Activated CD4-positive, alpha-beta memory T cell treated with anti-CD3 and anti-CD28 coated beads for 36 hours (primary cell): ENCODE measurements around the gene IQCB1. TPM values are rescaled to one million over a fixed set of nuclear protein-coding genes. Genes with fewer than 3 reads are reported as not detected.
A peak's percentile ranks its signal among the peaks of the same experiment; 100 is the strongest.

Experiments
- CTCF ChIA-PET: fragments of 350-600 bp; sonication (Branson Sonifier 250); formaldehyde crosslinking; loops from one replicate; lab custom pipeline; 2021; ENCODE audit warnings: antibody characterized with exemption, inconsistent platforms; lab: Charles Lee
- POLR2A ChIA-PET: fragments of 350-600 bp; sonication (Branson Sonifier 250); formaldehyde crosslinking; loops from one replicate; lab custom pipeline; 2021; ENCODE audit warnings: antibody characterized with exemption; lab: Charles Lee
- DNase-seq: peaks from one replicate; pipeline ENCODE4 v3.0.0-alpha.2; 2020
- H3K27ac Mint-ChIP-seq: one replicate; pipeline ENCODE4 v1.8.0; 2021; ENCODE audit warnings: mixed read lengths
- H3K27me3 Mint-ChIP-seq: one replicate; pipeline ENCODE4 v1.8.0; 2021; ENCODE audit warnings: mixed read lengths
- H3K36me3 Mint-ChIP-seq: one replicate; pipeline ENCODE4 v1.8.0; 2021; ENCODE audit warnings: mixed read lengths
- H3K4me1 Mint-ChIP-seq: one replicate; pipeline ENCODE4 v1.8.0; 2021; ENCODE audit warnings: low read depth, mixed read lengths
- H3K4me3 Mint-ChIP-seq: one replicate; pipeline ENCODE4 v1.8.0; 2021; ENCODE audit warnings: mild to moderate bottlenecking, mixed read lengths
- H3K9me3 Mint-ChIP-seq: one replicate; pipeline ENCODE4 v1.8.0; 2021; ENCODE audit warnings: mixed read lengths
- intact Hi-C: fragments of 100-400 bp; cut with micrococcal nuclease; formaldehyde crosslinking; loops from one replicate; pipeline ENCODE4 v1.15.1; 2023
- total RNA-seq, 2 experiments: library from RNA; stranded (reverse); gene quantifications; one replicate each; pipeline ENCODE4 v1.2.3, GENCODE V29; 2021

Gene IQCB1
- total RNA-seq, 2 experiments from 2014 or later, result 36.8 to 37.3 TPM

- Mint-ChIP-seq H3K27me3 (no peaks in the 10 kb centered on the region), H3K9me3 (peaks cover 9% of the 10 kb centered on the region), H3K27ac (no peak overlapping the region), H3K4me3 (no peak overlapping the region), H3K4me1 (peaks cover 48% of the 10 kb centered on the region), H3K36me3 (peaks cover 10% of the 10 kb centered on the region)
- ChIA-PET POLR2A (no interaction called here), CTCF (no interaction called here)
- no peak for DNase-seq
- intact Hi-C loops, result loop anchor here (5.0 kb wide), 3 partner anchors 355 to 630 kb away; no protein-coding TSS in a partner anchor
These were observed 97.2 kb downstream of the IQCB1 start for GRCh38 chr3:121737644-121738043.

- H3K27me3 Mint-ChIP-seq, result no peaks in the 10 kb centered on the region
- H3K9me3 Mint-ChIP-seq, result no peaks in the 10 kb centered on the region
- peaks cover 4% of the 10 kb centered on the region for H3K36me3 Mint-ChIP-seq
- H3K4me1 Mint-ChIP-seq, result peaks cover 48% of the 10 kb centered on the region
- ChIA-PET CTCF (interaction anchor here (0.8 kb wide), 1 partner anchor 13 kb away, joined by 4 read pairs; no protein-coding TSS in a partner anchor), POLR2A (interaction anchor here (1.0 to 1.6 kb wide), 2 partner anchors 14 to 368 kb away, joined by 3 to 8 read pairs; partner anchors contain the start of gene GOLGB1)
- DNase-seq, result peak; percentile 40
- no peak overlapping the region for H3K27ac Mint-ChIP-seq
- intact Hi-C loops, result loop anchor here (5.0 kb wide), 3 partner anchors 356 to 631 kb away; no protein-coding TSS in a partner anchor
- no peak overlapping the region for H3K4me3 Mint-ChIP-seq
These were observed 98.7 kb downstream of the IQCB1 start for GRCh38 chr3:121736112-121736511.

GRCh38 chr3:121735047-121735696 is 99.7 kb downstream of the IQCB1 start:
- DNase-seq, result no peak
- no peaks in the 10 kb centered on the region for H3K27me3 Mint-ChIP-seq
- H3K4me1 Mint-ChIP-seq, result peaks cover 46% of the 10 kb centered on the region
- H3K27ac Mint-ChIP-seq, result peak overlapping the region; percentile 28
- intact Hi-C loops, result loop anchor here (1.0 to 5.0 kb wide), 7 partner anchors 14 to 748 kb away; partner anchors contain the start of genes GOLGB1 and HCLS1
- CTCF ChIA-PET, result interaction anchor here (0.8 kb wide), 1 partner anchor 14 kb away, joined by 4 read pairs; no protein-coding TSS in a partner anchor
- H3K9me3 Mint-ChIP-seq, result no peaks in the 10 kb centered on the region
- H3K36me3 Mint-ChIP-seq, result peaks cover 4% of the 10 kb centered on the region
- H3K4me3 Mint-ChIP-seq, result no peak overlapping the region
- POLR2A ChIA-PET, result interaction anchor here (1.0 to 1.6 kb wide), 2 partner anchors 15 to 369 kb away, joined by 3 to 8 read pairs; partner anchors contain the start of gene GOLGB1

- CTCF ChIA-PET, result no interaction called here
- DNase-seq, result no peak
- no peaks in the 10 kb centered on the region for H3K9me3 Mint-ChIP-seq
- intact Hi-C loops, result no loop called here
- no peaks in the 10 kb centered on the region for H3K27me3 Mint-ChIP-seq
- no peak overlapping the region for H3K4me3 Mint-ChIP-seq
- H3K27ac Mint-ChIP-seq, result no peak overlapping the region
- POLR2A ChIA-PET, result no interaction called here
- H3K36me3 Mint-ChIP-seq, result peaks cover 13% of the 10 kb centered on the region
- peaks cover 26% of the 10 kb centered on the region for H3K4me1 Mint-ChIP-seq
These were observed 103.7 kb downstream of the IQCB1 start for GRCh38 chr3:121730940-121731687.

- no peaks in the 10 kb centered on the region for H3K27me3 Mint-ChIP-seq
- ChIA-PET CTCF (no interaction called here), POLR2A (no interaction called here)
- H3K36me3 Mint-ChIP-seq, result peaks cover 54% of the 10 kb centered on the region
- H3K27ac Mint-ChIP-seq, result no peak overlapping the region
- DNase-seq, result no peak
- H3K4me1 Mint-ChIP-seq, result no peaks in the 10 kb centered on the region
- H3K4me3 Mint-ChIP-seq, result no peak overlapping the region
- intact Hi-C loops, result no loop called here
- H3K9me3 Mint-ChIP-seq, result no peaks in the 10 kb centered on the region
These were observed 110.7 kb downstream of the IQCB1 start for GRCh38 chr3:121724130-121724529.

- H3K36me3 Mint-ChIP-seq, result peaks cover 52% of the 10 kb centered on the region
- H3K4me1 Mint-ChIP-seq, result peaks cover 3% of the 10 kb centered on the region
- H3K9me3 Mint-ChIP-seq, result no peaks in the 10 kb centered on the region
- H3K27me3 Mint-ChIP-seq, result no peaks in the 10 kb centered on the region
- H3K4me3 Mint-ChIP-seq, result no peak overlapping the region
- DNase-seq, result no peak
- no peak overlapping the region for H3K27ac Mint-ChIP-seq
- ChIA-PET CTCF (no interaction called here), POLR2A (no interaction called here)
- intact Hi-C loops, result no loop called here
These were observed 111.4 kb downstream of the IQCB1 start for GRCh38 chr3:121723485-121723884.

- DNase-seq, result no peak
- POLR2A ChIA-PET, result no interaction called here
- H3K27me3 Mint-ChIP-seq, result no peaks in the 10 kb centered on the region
- peaks cover 13% of the 10 kb centered on the region for H3K4me1 Mint-ChIP-seq
- intact Hi-C loops, result no loop called here
- CTCF ChIA-PET, result no interaction called here
- H3K27ac Mint-ChIP-seq, result no peak overlapping the region
- H3K36me3 Mint-ChIP-seq, result peaks cover 62% of the 10 kb centered on the region
- no peak overlapping the region for H3K4me3 Mint-ChIP-seq
- no peaks in the 10 kb centered on the region for H3K9me3 Mint-ChIP-seq
These were observed 112.4 kb downstream of the IQCB1 start for GRCh38 chr3:121722411-121722810.

- H3K4me3 Mint-ChIP-seq, result no peak overlapping the region
- H3K36me3 Mint-ChIP-seq, result peaks cover 64% of the 10 kb centered on the region
- POLR2A ChIA-PET, result no interaction called here
- peaks cover 16% of the 10 kb centered on the region for H3K4me1 Mint-ChIP-seq
- no peaks in the 10 kb centered on the region for H3K27me3 Mint-ChIP-seq
- no peak overlapping the region for H3K27ac Mint-ChIP-seq
- intact Hi-C loops, result no loop called here
- no peak for DNase-seq
- CTCF ChIA-PET, result no interaction called here
- no peaks in the 10 kb centered on the region for H3K9me3 Mint-ChIP-seq
These were observed 114.7 kb downstream of the IQCB1 start for GRCh38 chr3:121720163-121720562.

Other genes with a start within 250 kb of the IQCB1 start
- gene FBXO40, start 241.7 kb downstream of the IQCB1 start, total RNA-seq, result not detected
- gene HCLS1, start 174.2 kb downstream of the IQCB1 start, total RNA-seq, result 100 to 1,000 TPM; 249 to 251 TPM
- 10 to 100 TPM; 22.7 to 26.0 TPM for gene GOLGB1, start 85.3 kb downstream of the IQCB1 start, total RNA-seq
- 10 to 100 TPM; 14.4 to 14.8 TPM for gene EAF2, start 149 bp upstream of the IQCB1 start, total RNA-seq
- 1 to 10 TPM; 1.1 to 1.4 TPM for gene SLC15A2, start 59.3 kb upstream of the IQCB1 start, total RNA-seq
- under 1 TPM; 0.26 to 0.41 TPM for gene ILDR1, start 187.2 kb upstream of the IQCB1 start, total RNA-seq
- gene CD86, start 220.3 kb upstream of the IQCB1 start, total RNA-seq, result 1 to 10 TPM; 1.4 to 1.7 TPM